Panc1 (cell line): ENCODE results near the gene TLE4. TPM values are rescaled to one million over a fixed set of nuclear protein-coding genes. Genes with fewer than 3 reads are reported as not detected.

Source experiments
- ATAC-seq: fragments of 200-7000 bp; cut with Tn5 transposase; 2 replicates; pipeline ENCODE4 v1.9.1; 2020; ENCODE audit warnings: mild to moderate bottlenecking, moderate library complexity
- BruUV-seq: library from RNA; stranded (reverse); fragments of 400-500 nt; replicated peaks from 2 replicates; lab custom pipeline; 2021; lab: Mats Ljungman, UMichigan
- CTCF ChIA-PET: fragments of 300-600 bp; sonication (Branson Sonifier 250); formaldehyde crosslinking; loops from one replicate; lab custom pipeline; 2022; ENCODE audit warnings: antibody characterized with exemption; lab: Charles Lee
- POLR2A ChIA-PET: fragments of 300-600 bp; sonication (Branson Sonifier 250); formaldehyde crosslinking; loops from one replicate; lab custom pipeline; 2022; ENCODE audit warnings: antibody characterized with exemption; lab: Charles Lee
- DNase-seq: peaks from one replicate; pipeline ENCODE4 v3.0.0-alpha.2; 2010; ENCODE audit warnings: low read depth, low spot score
- H3K27ac ChIP-seq: 2 replicates; pipeline ENCODE4 v1.5.1; 2011; ENCODE audit warnings: mild to moderate bottlenecking, low read length, inconsistent platforms
- H3K27me3 ChIP-seq: fragments of 200-500 bp; sonication (Bioruptor generic); 2 replicates; pipeline ENCODE4 v1.6.0; 2014; ENCODE audit warnings: low read length, inconsistent platforms; ENCODE audit not compliant: control insufficient read depth, insufficient read depth
- H3K36me3 ChIP-seq: fragments of 200-500 bp; sonication (Bioruptor generic); 2 replicates; pipeline ENCODE4 v1.5.1; 2014; ENCODE audit warnings: inconsistent platforms, mild to moderate bottlenecking, low read length, moderate library complexity; ENCODE audit not compliant: control insufficient read depth, insufficient read depth
- H3K4me1 ChIP-seq: 2 replicates; pipeline ENCODE4 v1.5.1; 2011; ENCODE audit warnings: inconsistent platforms, mild to moderate bottlenecking, low read length, moderate library complexity; ENCODE audit not compliant: control insufficient read depth, insufficient read depth
- H3K4me3 ChIP-seq, 2 experiments: 2 replicates each; pipeline ENCODE4 v1.5.1; 2011 to 2012; ENCODE audit warnings: low read depth in 2 of 2, low read length in 2 of 2, mild to moderate bottlenecking in 2 of 2, inconsistent platforms in 1 of 2, moderate library complexity in 1 of 2
- H3K9me3 ChIP-seq: fragments of 200-500 bp; sonication (Bioruptor generic); 2 replicates; pipeline ENCODE4 v1.5.1; 2014; ENCODE audit warnings: low read depth, mild to moderate bottlenecking, inconsistent platforms, low read length, moderate library complexity; ENCODE audit not compliant: control insufficient read depth, insufficient read depth
- POLR2AphosphoS5 ChIP-seq: IDR thresholded peaks from 2 replicates; pipeline ENCODE4 v1.6.1; 2012; ENCODE audit warnings: mild to moderate bottlenecking, low read depth, low read length, moderate library complexity
- SIN3A ChIP-seq: IDR thresholded peaks from 2 replicates; pipeline ENCODE4 v1.6.1; 2012; ENCODE audit warnings: low read depth, mild to moderate bottlenecking, low read length, moderate library complexity, borderline replicate concordance; ENCODE audit not compliant: insufficient read depth
- TCF7L2 ChIP-seq: IDR thresholded peaks from 2 replicates; pipeline ENCODE4 v1.6.1; 2011; ENCODE audit warnings: mild to moderate bottlenecking, low read depth, low read length, inconsistent platforms
- in situ Hi-C: cut with HindIII; loops from 2 replicates; pipeline ENCODE4 v1.10.0; 2016; ENCODE audit warnings: low sequenced_read_pairs, low pct_unique_long_range_greater_than_20kb
- intact Hi-C: fragments of 100-400 bp; cut with micrococcal nuclease; formaldehyde crosslinking; loops from one replicate; pipeline ENCODE4 v1.10.0; 2022; ENCODE audit not compliant: unreplicated experiment
- total RNA-seq: library from RNA; stranded (reverse); gene quantifications from one replicate; pipeline ENCODE4 v1.2.1, GENCODE V29; 2021; ENCODE audit not compliant: unreplicated experiment
- TF ChIP-seq, protein P1 (sequence below), 2 experiments: IDR thresholded peaks; 2 replicates each; pipeline ENCODE4 v1.6.1; 2011 to 2012; ENCODE audit warnings: low read depth in 2 of 2, control low read depth in 1 of 2, low read length in 1 of 2, mild to moderate bottlenecking in 1 of 2, moderate library complexity in 1 of 2; ENCODE audit not compliant: insufficient read depth in 1 of 2
- TF ChIP-seq, protein P2 (sequence below): fragments of 450-650 bp; IDR thresholded peaks from 2 replicates; pipeline ENCODE4 v1.5.1; 2017; ENCODE audit warnings: mild to moderate bottlenecking

TLE4 gene
- total RNA-seq, 1 experiment from 2014 or later, result 8.7 TPM

DNA sequence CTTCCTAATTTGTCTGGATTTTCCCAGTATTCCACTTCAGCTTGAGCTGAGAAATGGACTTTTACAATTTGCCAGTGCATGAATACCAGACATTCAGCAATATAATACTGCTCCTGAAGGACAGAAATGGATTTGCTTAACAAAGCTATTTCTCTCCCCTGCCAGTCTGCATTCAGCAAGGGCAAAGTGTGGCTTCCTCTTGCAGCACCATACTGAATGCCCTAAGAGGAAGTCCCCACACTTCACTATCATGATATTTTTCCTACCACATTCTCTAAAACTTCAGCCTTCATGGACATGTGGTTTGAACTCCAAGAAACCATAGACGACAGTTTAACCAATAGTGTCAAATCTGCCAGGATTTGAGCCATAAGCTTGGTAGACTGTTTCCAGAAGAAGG is 19.8 kb upstream of the TLE4 start:
- Histone ChIP-seq H3K4me3 (no peak overlapping the region), H3K27ac (no peak overlapping the region), H3K27me3 (no peaks in the 10 kb centered on the region), H3K36me3 (no peaks in the 10 kb centered on the region), H3K4me1 (no peaks in the 10 kb centered on the region), H3K9me3 (no peaks in the 10 kb centered on the region)
- ATAC-seq (no peak), DNase-seq (no peak)
- in situ Hi-C loops, result no loop called here
- intact Hi-C loops, result no loop called here
- no TSS peak for BruUV-seq
- ChIA-PET POLR2A (no interaction called here), CTCF (no interaction called here)
- TF ChIP-seq SIN3A, result no peak
- no peak for TF ChIP-seq TCF7L2
- TF ChIP-seq POLR2AphosphoS5, result no peak
- TF ChIP-seq, protein P1, sequence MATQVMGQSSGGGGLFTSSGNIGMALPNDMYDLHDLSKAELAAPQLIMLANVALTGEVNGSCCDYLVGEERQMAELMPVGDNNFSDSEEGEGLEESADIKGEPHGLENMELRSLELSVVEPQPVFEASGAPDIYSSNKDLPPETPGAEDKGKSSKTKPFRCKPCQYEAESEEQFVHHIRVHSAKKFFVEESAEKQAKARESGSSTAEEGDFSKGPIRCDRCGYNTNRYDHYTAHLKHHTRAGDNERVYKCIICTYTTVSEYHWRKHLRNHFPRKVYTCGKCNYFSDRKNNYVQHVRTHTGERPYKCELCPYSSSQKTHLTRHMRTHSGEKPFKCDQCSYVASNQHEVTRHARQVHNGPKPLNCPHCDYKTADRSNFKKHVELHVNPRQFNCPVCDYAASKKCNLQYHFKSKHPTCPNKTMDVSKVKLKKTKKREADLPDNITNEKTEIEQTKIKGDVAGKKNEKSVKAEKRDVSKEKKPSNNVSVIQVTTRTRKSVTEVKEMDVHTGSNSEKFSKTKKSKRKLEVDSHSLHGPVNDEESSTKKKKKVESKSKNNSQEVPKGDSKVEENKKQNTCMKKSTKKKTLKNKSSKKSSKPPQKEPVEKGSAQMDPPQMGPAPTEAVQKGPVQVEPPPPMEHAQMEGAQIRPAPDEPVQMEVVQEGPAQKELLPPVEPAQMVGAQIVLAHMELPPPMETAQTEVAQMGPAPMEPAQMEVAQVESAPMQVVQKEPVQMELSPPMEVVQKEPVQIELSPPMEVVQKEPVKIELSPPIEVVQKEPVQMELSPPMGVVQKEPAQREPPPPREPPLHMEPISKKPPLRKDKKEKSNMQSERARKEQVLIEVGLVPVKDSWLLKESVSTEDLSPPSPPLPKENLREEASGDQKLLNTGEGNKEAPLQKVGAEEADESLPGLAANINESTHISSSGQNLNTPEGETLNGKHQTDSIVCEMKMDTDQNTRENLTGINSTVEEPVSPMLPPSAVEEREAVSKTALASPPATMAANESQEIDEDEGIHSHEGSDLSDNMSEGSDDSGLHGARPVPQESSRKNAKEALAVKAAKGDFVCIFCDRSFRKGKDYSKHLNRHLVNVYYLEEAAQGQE (IDR thresholded peaks at IDR 0.05; ENCODE audit: insufficient read depth in 1 of 2, low read depth in 2 of 2, low read length in 1 of 2), result no peak
- TF ChIP-seq, protein P2, sequence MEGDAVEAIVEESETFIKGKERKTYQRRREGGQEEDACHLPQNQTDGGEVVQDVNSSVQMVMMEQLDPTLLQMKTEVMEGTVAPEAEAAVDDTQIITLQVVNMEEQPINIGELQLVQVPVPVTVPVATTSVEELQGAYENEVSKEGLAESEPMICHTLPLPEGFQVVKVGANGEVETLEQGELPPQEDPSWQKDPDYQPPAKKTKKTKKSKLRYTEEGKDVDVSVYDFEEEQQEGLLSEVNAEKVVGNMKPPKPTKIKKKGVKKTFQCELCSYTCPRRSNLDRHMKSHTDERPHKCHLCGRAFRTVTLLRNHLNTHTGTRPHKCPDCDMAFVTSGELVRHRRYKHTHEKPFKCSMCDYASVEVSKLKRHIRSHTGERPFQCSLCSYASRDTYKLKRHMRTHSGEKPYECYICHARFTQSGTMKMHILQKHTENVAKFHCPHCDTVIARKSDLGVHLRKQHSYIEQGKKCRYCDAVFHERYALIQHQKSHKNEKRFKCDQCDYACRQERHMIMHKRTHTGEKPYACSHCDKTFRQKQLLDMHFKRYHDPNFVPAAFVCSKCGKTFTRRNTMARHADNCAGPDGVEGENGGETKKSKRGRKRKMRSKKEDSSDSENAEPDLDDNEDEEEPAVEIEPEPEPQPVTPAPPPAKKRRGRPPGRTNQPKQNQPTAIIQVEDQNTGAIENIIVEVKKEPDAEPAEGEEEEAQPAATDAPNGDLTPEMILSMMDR, result no peak

DNA sequence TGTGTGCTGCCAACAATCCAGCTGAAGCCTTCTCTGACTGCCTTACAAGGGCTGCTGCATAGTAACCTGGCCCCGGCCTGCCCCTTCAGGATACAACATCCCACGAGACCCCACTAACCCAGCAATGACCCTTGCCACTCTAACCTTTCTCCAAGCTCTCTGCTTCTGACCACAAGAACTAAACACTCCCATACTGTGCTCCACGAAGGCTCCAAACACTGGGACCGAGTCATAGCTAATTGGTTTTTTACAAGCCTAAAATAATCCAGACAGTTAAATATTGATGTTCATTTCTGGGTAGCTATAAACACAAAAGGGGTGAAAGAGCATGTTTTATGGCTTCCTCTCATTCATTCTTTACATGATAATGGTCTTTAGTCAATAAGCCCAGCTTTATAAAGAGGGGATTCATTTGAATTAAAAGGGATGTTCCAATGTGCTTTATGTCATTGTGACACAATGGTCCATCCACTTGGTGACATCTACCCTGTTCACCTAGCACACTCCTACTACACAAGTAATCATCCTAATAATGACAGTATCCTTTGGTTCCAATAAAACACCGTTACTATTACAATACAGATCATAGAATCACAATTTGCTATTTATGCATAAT is 16.2 kb upstream of the TLE4 start:
- Histone ChIP-seq H3K27ac (no peak overlapping the region), H3K4me1 (no peaks in the 10 kb centered on the region), H3K4me3 (no peak overlapping the region), H3K27me3 (no peaks in the 10 kb centered on the region), H3K36me3 (no peaks in the 10 kb centered on the region), H3K9me3 (no peaks in the 10 kb centered on the region)
- DNase-seq (no peak), ATAC-seq (no peak)
- CTCF ChIA-PET, result no interaction called here
- intact Hi-C loops, result no loop called here
- TF ChIP-seq TCF7L2 (no peak), POLR2AphosphoS5 (no peak), SIN3A (no peak)
- TF ChIP-seq, protein P1 (IDR thresholded peaks at IDR 0.05; ENCODE audit: insufficient read depth in 1 of 2, low read depth in 2 of 2, low read length in 1 of 2), result no peak
- TF ChIP-seq, protein P2, result no peak
- POLR2A ChIA-PET, result no interaction called here
- BruUV-seq, result no TSS peak
- in situ Hi-C loops, result no loop called here
